HepG2 (cell line): ENCODE data around the gene C6orf136. TPM values are rescaled to one million over a fixed set of nuclear protein-coding genes. Genes with fewer than 3 reads are reported as not detected.

Experiments
- ATAC-seq: fragments of 200-7000 bp; cut with Tn5 transposase; 3 replicates; pipeline ENCODE4 v1.9.1; 2020; ENCODE audit warnings: mild to moderate bottlenecking, moderate library complexity
- BruUV-seq: library from RNA; stranded (reverse); fragments of 400-500 nt; replicated peaks from 2 replicates; lab custom pipeline; 2021; lab: Mats Ljungman, UMichigan
- CTCF ChIA-PET: fragments of 300-600 bp; formaldehyde crosslinking; extraction: SDS; loops from one replicate; lab custom pipeline; 2021; ENCODE audit warnings: low total read pairs, inconsistent platforms, low intra/inter-chr PET ratio; lab: Yijun Ruan, JAX
- POLR2A ChIA-PET: fragments of 350-600 bp; sonication (Branson Sonifier 250); formaldehyde crosslinking; loops from one replicate; lab custom pipeline; 2020; ENCODE audit warnings: antibody characterized with exemption, inconsistent platforms; lab: Yijun Ruan, JAX
- DNase-seq: peaks from one replicate; pipeline ENCODE4 v3.0.0-alpha.2; 2015; ENCODE audit warnings: low spot score
- FAIRE-seq: peaks from 3 replicates; lab custom pipeline; 2011; peaks lifted over from hg19 to GRCh38; lab: Jason Lieb, UNC
- H2AFZ ChIP-seq: one replicate; pipeline ENCODE4 v1.6.1; 2011; ENCODE audit warnings: low read length, inconsistent platforms
- H3K27ac ChIP-seq: fragments of 300-600 bp; 3 replicates; pipeline ENCODE4 v1.8.0; 2011; ENCODE audit warnings: mixed run types, mild to moderate bottlenecking, mixed read lengths, low read length, inconsistent platforms; ENCODE audit not compliant: insufficient read depth; ENCODE audit errors: extremely low read length
- H3K27me3 ChIP-seq, 2 experiments: fragments of 200-600 bp in 1 of 2; 2 replicates in 1 of 2; 3 replicates in 1 of 2; pipeline versions ENCODE4 v1.6.0 to v1.8.0; 2011; ENCODE audit warnings: low read length in 2 of 2, mild to moderate bottlenecking in 2 of 2, moderate library complexity in 2 of 2, inconsistent platforms in 1 of 2; ENCODE audit not compliant: insufficient read depth in 2 of 2, control insufficient read depth in 1 of 2
- H3K36me3 ChIP-seq, 2 experiments: fragments of 200-600 bp in 1 of 2; replicated peaks in 1 of 2; 2 replicates in 1 of 2; 3 replicates in 1 of 2; pipeline versions ENCODE4 v1.5.1 to v1.8.0; 2011; ENCODE audit warnings: low read length in 2 of 2, inconsistent platforms in 1 of 2; ENCODE audit not compliant: insufficient read depth in 2 of 2, control insufficient read depth in 1 of 2
- H3K4me1 ChIP-seq: 2 replicates; pipeline ENCODE4 v1.5.1; 2012; ENCODE audit warnings: low read length, inconsistent platforms; ENCODE audit not compliant: insufficient read depth
- H3K4me2 ChIP-seq: 2 replicates; pipeline ENCODE4 v1.6.0; 2011; ENCODE audit warnings: low read depth, low read length, inconsistent platforms
- H3K4me3 ChIP-seq, 3 experiments: fragments of 200-600 bp in 1 of 3; sonication (generic), shearing (Covaris generic) in 1 of 3; replicated peaks in 1 of 3; 2 replicates each; pipeline ENCODE4 v1.5.1; 2011 to 2016; ENCODE audit warnings: low read length in 3 of 3, inconsistent platforms in 2 of 3, low read depth in 2 of 3, mild to moderate bottlenecking in 2 of 3, control low read depth in 1 of 3, mixed read lengths in 1 of 3; ENCODE audit not compliant: insufficient read depth in 1 of 3
- H3K79me2 ChIP-seq: one replicate; pipeline ENCODE4 v1.6.1; 2011; ENCODE audit warnings: low read length, inconsistent platforms; ENCODE audit not compliant: insufficient read depth
- H3K9ac ChIP-seq: 2 replicates; pipeline ENCODE4 v1.6.0; 2011; ENCODE audit warnings: mild to moderate bottlenecking, low read depth, low read length, inconsistent platforms; ENCODE audit not compliant: insufficient read depth
- H3K9me3 ChIP-seq: 2 replicates; pipeline ENCODE4 v1.5.1; 2012; ENCODE audit warnings: mild to moderate bottlenecking, low read length
- H4K20me1 ChIP-seq: 2 replicates; pipeline ENCODE4 v1.6.0; 2011; ENCODE audit warnings: inconsistent platforms, mild to moderate bottlenecking, low read length, moderate library complexity; ENCODE audit not compliant: insufficient read depth
- JDP2 ChIP-seq: sonication (generic); formaldehyde crosslinking; IDR thresholded peaks from 2 replicates; pipeline ENCODE4 v1.8.1; 2022; ENCODE audit warnings: missing genetic modification reagents, borderline replicate concordance
- WGBS: methylation state at CpG from one replicate; pipeline ENCODE4 v1.1.6; 2017; ENCODE audit warnings: low lambda C conversion rate; 5-methylcytosine and 5-hydroxymethylcytosine counted together
- in situ Hi-C: cut with HindIII; loops from 2 replicates; pipeline ENCODE4 v1.10.0; 2017; ENCODE audit warnings: low pct_unique_long_range_greater_than_20kb; ENCODE audit not compliant: extremely low pct_ligation_motif_present
- intact Hi-C: fragments of 100-400 bp; cut with micrococcal nuclease; formaldehyde crosslinking; loops from one replicate; pipeline ENCODE4 v1.10.0; 2022; ENCODE audit not compliant: unreplicated experiment
- polyA plus RNA-seq, 8 experiments: library from polyadenylated mRNA; depleted of rRNA in 3 of 8; stranded (reverse) in 7 of 8; unstranded in 1 of 8; fragments of >200 nt; fragmentation: Illumina TruSeq in 4 of 8; extraction: Trizol in 4 of 8; gene quantifications; 2 replicates each; pipeline versions ENCODE4 v1.2.1 to v1.2.3, GENCODE V29; 2011 to 2016; ENCODE audit warnings: low read depth in 4 of 8, missing spikeins in 1 of 8, mixed read lengths in 1 of 8; ENCODE audit not compliant: insufficient read depth in 1 of 8
- total RNA-seq, 5 experiments: library from RNA; depleted of rRNA; stranded (reverse); fragments of >200 nt; fragmentation: Illumina TruSeq; extraction: Trizol; gene quantifications; 2 replicates each; pipeline ENCODE4 v1.2.3, GENCODE V29; 2016; ENCODE audit warnings: low read depth in 1 of 5
- TF ChIP-seq, protein P1 (sequence below): sonication (generic); formaldehyde crosslinking; IDR thresholded peaks from 2 replicates; pipeline ENCODE4; 2020; ENCODE audit warnings: missing genetic modification reagents, mild to moderate bottlenecking, borderline replicate concordance

C6orf136 gene
- total and polyA plus RNA-seq, 2 of the 13 experiments (the other 11 are each of a cell fraction or from before 2014, with no cell fraction given) = 12.0 to 26.2 TPM

DNA sequence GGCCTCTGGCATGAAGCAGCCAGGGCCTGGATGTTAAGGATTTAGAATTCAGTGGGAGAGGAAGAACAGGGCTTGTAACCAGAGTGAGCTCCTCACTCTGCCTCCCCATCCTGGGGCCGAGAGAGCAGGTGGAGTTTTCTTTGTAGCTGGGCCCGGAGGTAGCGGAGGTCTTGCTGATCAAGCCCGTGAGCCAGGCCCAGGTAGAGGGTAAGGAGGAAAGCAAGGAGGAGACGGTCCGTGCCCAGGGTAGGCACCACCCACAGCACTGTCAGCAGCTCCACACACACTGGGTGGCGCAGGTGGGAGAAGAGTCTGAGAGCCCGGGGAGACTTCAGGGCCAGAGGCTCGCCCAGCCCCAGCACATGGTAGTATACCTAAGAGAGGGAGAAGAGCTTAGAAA is 41.6 kb downstream of the C6orf136 start:
- no peak overlapping the region for H3K9ac ChIP-seq
- CTCF ChIA-PET = interaction anchor here (1.7 kb wide), 1 partner anchor 10 kb away, joined by 6 read pairs; no protein-coding TSS in a partner anchor
- FAIRE-seq = no peak

More for the DNA sequence above, 41.6 kb downstream of the C6orf136 start:
- H3K27me3 ChIP-seq = no peaks in the 10 kb centered on the region
- H3K4me3 ChIP-seq = no peak overlapping the region; a peak in 2 of 6 replicates
- no peak overlapping the region for H2AFZ ChIP-seq
- peaks cover 64% of the 10 kb centered on the region for H3K4me1 ChIP-seq
- no peak overlapping the region for H3K27ac ChIP-seq
- no peaks in the 10 kb centered on the region for H3K79me2 ChIP-seq
- peak overlapping the region; percentile 84; the same call in 1 of the 2 replicates for H3K4me2 ChIP-seq
- TF ChIP-seq, protein P1, sequence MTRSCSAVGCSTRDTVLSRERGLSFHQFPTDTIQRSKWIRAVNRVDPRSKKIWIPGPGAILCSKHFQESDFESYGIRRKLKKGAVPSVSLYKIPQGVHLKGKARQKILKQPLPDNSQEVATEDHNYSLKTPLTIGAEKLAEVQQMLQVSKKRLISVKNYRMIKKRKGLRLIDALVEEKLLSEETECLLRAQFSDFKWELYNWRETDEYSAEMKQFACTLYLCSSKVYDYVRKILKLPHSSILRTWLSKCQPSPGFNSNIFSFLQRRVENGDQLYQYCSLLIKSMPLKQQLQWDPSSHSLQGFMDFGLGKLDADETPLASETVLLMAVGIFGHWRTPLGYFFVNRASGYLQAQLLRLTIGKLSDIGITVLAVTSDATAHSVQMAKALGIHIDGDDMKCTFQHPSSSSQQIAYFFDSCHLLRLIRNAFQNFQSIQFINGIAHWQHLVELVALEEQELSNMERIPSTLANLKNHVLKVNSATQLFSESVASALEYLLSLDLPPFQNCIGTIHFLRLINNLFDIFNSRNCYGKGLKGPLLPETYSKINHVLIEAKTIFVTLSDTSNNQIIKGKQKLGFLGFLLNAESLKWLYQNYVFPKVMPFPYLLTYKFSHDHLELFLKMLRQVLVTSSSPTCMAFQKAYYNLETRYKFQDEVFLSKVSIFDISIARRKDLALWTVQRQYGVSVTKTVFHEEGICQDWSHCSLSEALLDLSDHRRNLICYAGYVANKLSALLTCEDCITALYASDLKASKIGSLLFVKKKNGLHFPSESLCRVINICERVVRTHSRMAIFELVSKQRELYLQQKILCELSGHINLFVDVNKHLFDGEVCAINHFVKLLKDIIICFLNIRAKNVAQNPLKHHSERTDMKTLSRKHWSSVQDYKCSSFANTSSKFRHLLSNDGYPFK (CRISPR knock-in tag) = 0 out of 2 replicates have a peak, but pooled peaks have one; percentile 7
- no peak for TF ChIP-seq JDP2
- ATAC-seq (no peak), DNase-seq (no peak)
- no peaks in the 10 kb centered on the region for H3K36me3 ChIP-seq
- in situ Hi-C loops = loop anchor here (25.0 kb wide), 1 partner anchor 399 kb away; no protein-coding TSS in a partner anchor
- POLR2A ChIA-PET = interaction anchor here (1.0 to 3.0 kb wide), 7 partner anchors 8 to 71 kb away, joined by 3 to 23 read pairs (median 4); partner anchors contain the start of genes DHX16, MDC1, MRPS18B and TUBB
- no peaks in the 10 kb centered on the region for H4K20me1 ChIP-seq
- no peaks in the 10 kb centered on the region for H3K9me3 ChIP-seq
- 94% methylated on average over 9 of the region's 9 CpGs for WGBS
- BruUV-seq = no TSS peak
- intact Hi-C loops = no loop called here
